ENCODE data around the gene PIERCE2.
"Not testable (repeated sequence)": the region's sequence is repeated elsewhere in the genome, so short reads cannot be mapped to it uniquely, and the experiment has no call there.

The PIERCE2 gene

DNA sequence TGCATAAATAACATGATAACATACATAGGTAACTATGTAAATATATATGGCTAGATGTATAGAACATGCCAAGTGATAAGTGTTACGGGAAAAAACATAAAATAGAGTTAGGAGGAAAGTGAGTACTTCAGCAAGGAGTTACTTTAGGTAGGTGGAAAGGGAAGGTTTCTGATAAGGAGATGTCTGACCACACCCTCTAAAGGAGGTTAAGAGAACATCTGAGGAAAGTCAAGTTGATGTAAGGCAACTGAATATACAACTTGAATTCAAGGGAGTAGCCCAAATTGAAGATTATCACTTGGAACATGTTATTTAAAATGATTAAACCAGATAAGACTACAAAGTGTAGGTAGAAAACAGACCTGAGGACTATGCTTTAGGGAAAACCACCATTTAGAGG is 13.8 kb downstream of the PIERCE2 start:
- DNase-seq (ENCODE audit: low read depth) = no peak
- H3K4me3 ChIP-seq (ENCODE audit: control insufficient read depth, low read depth, low read length) = no peak overlapping the region
- TF ChIP-seq, protein P1, sequence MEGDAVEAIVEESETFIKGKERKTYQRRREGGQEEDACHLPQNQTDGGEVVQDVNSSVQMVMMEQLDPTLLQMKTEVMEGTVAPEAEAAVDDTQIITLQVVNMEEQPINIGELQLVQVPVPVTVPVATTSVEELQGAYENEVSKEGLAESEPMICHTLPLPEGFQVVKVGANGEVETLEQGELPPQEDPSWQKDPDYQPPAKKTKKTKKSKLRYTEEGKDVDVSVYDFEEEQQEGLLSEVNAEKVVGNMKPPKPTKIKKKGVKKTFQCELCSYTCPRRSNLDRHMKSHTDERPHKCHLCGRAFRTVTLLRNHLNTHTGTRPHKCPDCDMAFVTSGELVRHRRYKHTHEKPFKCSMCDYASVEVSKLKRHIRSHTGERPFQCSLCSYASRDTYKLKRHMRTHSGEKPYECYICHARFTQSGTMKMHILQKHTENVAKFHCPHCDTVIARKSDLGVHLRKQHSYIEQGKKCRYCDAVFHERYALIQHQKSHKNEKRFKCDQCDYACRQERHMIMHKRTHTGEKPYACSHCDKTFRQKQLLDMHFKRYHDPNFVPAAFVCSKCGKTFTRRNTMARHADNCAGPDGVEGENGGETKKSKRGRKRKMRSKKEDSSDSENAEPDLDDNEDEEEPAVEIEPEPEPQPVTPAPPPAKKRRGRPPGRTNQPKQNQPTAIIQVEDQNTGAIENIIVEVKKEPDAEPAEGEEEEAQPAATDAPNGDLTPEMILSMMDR (IDR thresholded peaks at IDR 0.05; ENCODE audit: control insufficient read depth, insufficient read depth, low read depth, low read length, missing control alignments) = no peak

DNA sequence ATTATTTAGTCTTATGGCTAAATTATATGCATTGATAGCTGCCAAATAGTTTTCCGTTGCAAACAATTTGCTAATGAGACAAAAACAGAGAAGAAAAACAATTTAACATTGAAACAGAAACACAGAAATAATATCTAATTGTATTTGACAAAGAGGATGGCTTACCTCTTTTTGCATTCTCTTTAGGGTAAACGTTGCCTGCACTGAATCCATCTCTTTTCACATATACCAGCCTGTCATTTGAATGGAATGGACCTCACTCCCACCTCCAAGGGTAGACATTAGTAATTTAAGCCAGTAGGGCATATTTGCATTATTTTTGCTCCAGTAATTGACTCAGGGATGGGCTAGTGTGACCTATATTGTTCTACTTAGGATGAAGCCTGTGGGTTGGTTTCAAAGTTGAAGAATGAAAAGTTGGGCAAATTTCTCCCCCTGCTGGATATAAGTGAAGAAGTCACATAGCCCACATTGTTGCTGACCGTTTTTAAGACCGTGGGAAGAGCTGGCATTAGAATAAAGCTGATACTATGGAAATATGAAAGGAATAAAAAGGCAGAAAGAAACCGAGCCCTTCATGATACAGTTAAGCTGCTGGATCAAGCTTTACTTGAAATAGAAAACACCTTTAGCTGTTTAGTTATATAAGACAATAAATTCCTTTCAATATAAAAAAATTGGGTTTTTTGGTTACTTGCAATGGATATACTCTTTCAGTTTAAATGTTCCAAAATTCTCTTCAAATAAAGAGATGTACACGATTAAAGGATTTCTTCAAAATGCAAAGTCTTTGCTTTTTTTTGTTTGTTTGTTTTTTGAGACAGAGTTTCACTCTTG is 26.9 kb downstream of the PIERCE2 start:
- peak; percentile 23 for DNase-seq (ENCODE audit: low read depth)
- TF ChIP-seq, protein P1 (IDR thresholded peaks at IDR 0.05; ENCODE audit: control insufficient read depth, insufficient read depth, low read depth, low read length, missing control alignments) = peak; percentile 67
- no peak overlapping the region for H3K4me3 ChIP-seq (ENCODE audit: control insufficient read depth, low read depth, low read length)

DNA sequence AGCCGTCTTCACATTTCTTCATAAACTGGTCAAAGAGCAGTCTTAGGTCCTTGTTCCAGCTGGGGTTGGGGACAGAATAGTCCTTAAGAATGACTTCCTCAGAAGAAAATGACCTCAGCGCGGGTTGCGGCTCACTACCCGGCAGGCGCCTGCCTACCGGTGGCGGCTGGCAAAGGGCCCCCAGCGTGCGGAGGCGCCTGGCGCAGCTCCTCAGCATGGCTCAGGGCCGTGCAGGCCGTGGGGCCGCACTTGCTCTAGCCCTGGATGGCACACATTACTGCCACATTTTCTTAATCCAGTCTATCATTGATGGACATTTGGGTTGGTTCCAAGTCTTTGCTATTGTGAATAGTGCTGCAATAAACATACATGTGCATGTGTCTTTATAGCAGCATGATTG is 34.8 kb downstream of the PIERCE2 start:
- H3K4me3 ChIP-seq (ENCODE audit: control insufficient read depth, low read depth, low read length); DNase-seq (ENCODE audit: low read depth): not testable (repeated sequence)

DNA sequence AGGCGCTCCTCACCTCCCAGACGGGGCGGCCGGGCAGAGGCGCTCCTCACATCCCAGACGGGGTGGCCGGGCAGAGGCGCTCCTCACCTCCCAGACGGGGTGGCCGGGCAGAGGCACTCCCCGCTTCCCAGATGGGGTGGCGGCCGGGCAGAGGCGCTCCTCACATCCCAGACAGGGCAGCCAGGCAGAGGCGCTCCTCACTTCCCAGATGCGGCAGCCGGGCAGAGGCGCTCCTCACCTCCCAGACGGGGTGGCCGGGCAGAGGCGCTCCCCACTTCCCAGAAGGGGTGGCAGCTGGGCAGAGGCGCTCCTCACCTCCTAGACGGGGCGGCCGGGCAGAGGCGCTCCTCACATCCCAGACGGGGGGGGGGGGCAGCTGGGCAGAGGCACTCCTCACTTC is 37.6 kb downstream of the PIERCE2 start:
- not testable (repeated sequence) for DNase-seq (ENCODE audit: low read depth); H3K4me3 ChIP-seq (ENCODE audit: control insufficient read depth, low read depth, low read length)

DNA sequence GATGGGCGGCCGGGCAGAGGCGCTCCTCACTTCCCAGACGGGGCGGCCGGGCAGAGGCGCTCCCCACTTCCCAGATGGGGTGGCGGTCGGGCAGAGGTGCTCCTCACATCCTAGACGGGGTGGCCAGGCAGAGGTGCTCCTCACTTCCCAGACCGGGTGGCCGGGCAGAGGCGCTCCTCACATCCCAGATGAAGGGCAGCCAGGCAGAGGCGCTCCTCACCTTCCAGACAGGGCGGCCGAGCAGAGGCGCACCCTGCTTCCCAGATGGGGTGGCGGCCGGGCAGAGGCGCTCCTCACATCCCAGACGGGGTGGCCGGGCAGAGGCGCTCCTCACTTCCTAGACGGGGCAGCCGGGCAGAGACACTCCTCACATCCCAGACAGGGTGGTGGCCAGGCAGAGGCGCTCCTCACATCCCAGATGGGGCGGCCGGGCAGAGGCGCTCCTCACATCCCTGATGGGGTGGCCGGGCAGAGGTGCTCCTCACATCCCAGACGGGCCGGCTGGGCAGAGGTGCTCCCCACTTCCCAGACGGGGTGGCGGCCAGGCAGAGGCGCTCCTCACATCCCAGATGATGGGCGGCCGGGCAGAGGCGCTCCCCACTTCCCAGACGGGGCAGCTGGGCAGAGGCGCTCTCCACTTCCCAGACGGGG is 38.2 kb downstream of the PIERCE2 start:
- H3K4me3 ChIP-seq (ENCODE audit: control insufficient read depth, low read depth, low read length); DNase-seq (ENCODE audit: low read depth): not testable (repeated sequence)

DNA sequence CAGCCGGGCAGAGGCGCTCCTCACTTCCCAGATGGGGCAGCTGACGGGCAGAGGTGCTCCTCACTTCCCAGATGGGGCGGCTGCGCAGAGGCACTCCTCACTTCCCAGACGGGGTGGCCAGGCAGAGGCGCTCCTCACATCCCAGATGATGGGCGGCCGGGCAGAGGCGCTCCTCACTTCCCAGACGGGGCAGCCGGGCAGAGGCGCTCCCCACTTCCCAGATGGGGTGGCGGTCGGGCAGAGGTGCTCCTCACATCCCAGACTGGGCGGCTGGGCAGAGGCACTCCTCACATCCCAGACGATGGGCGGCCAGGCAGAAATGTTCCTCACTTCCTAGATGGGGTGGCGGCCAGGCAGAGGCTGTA is 38.7 kb downstream of the PIERCE2 start:
- not testable (repeated sequence) for DNase-seq (ENCODE audit: low read depth); H3K4me3 ChIP-seq (ENCODE audit: control insufficient read depth, low read depth, low read length)

DNA sequence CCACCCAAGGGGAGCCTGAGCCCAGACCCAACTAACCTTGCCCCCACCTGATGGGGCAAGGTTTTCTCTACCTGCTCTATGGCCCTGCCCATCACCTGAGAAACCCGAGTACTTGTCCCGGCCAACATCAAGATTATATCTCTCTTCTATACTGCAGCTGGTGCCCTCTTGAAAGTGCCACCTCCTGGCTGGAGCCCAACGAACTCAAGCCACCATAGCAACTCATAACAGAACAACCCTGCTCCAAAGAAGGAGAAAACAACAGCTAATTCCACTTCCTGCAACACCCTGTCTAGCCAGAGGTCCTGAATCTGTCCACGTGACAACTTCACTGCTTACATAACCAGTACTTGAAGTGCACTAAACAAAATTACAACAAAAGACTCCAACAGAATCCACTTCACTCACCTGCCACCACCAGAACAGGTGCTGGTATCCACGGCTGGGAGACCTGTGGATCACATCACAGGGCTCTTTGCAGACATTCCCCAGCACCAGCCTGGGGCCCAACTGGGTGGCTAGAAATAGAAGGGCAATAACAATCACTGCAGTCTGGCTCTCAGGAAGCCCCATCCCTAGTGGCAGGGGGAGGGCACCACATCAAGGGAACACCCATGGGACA is 49.2 kb downstream of the PIERCE2 start:
- no peak overlapping the region for H3K4me3 ChIP-seq (ENCODE audit: control insufficient read depth, low read depth, low read length)
- no peak for DNase-seq (ENCODE audit: low read depth)
- TF ChIP-seq, protein P1 (IDR thresholded peaks at IDR 0.05; ENCODE audit: control insufficient read depth, insufficient read depth, low read depth, low read length, missing control alignments) = no peak

DNA sequence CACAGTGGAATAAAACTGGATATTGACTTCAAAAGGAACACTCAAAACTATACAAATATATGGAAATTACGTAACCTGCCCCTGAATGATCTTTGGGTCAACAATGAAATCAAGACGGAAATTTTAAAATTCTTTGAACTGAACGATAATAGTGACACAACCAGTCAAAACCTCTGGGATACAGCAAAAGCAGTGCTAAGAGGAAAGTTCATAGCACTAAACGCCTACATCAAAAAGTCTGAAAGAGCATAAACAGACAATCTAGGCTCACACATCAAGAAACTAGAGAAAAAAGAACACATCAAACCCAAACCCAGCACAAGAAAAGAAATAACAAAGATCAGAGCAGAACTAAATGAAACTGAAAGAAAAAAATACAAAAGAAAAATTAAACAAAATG is 53.2 kb downstream of the PIERCE2 start:
- DNase-seq (ENCODE audit: low read depth) = no peak

More for the DNA sequence above, 53.2 kb downstream of the PIERCE2 start:
- no peak overlapping the region for H3K4me3 ChIP-seq (ENCODE audit: control insufficient read depth, low read depth, low read length)
- TF ChIP-seq, protein P1 (IDR thresholded peaks at IDR 0.05; ENCODE audit: control insufficient read depth, insufficient read depth, low read depth, low read length, missing control alignments) = no peak
